ENCODE measurements around the gene COG1.

COG1 gene

DNA sequence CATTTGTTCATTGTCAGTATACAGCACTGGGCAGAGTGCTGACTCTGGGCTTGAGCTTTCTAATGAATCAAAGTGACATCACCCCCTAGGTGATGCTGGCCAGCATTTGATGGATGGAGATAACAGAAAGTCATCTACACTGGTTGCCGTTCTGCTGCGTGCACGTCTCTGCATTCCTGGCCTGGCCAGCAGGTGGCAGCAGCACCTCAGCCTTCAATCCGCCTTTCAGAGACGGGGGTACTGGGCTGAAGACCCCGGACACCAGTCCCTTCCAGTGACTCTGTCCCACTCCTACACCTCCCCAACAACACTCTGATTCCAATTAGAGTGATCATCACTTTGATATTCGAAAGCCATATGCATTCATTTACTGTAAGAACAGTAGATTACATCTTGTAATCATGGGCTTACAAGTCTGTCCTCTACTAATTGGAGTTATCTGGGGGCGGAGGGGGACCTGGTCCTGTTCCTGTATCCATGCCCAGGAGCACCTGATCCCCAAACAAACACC lies 62.9 kb downstream of the COG1 start:
- no peak overlapping the region for H3K4me3 ChIP-seq (replicated peaks in 1 of 2; ENCODE audit: low read depth in 2 of 2, low read length in 2 of 2)
- peak; percentile 35 to 61 for DNase-seq (ENCODE audit: low read depth in 2 of 2)
- TF ChIP-seq CTCF (IDR thresholded peaks at IDR 0.05; ENCODE audit: low read depth, low read length): peak; percentile 99

DNA sequence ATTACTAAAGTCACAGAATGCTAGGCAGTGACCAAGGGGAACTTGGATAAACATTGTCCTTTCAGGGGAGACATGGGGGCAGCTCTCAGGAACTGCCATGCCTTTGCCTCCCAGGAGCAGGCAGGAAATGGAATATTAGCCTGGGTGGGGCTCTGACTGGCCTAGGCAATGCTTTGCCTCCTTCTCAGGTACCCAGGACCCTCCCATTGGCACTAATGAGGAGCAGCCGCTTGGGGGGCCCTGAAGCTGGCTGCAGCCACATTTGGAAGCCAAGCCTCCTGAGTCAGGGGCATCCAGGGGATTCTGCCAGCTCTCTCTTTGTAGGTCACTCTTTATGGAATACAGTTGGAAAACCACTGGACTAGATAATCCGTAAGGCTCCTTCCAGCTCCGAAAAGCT lies 63.4 kb downstream of the COG1 start:
- no peak for TF ChIP-seq CTCF (IDR thresholded peaks at IDR 0.05; ENCODE audit: low read depth, low read length)
- no peak overlapping the region for H3K4me3 ChIP-seq (replicated peaks in 1 of 2; ENCODE audit: low read depth in 2 of 2, low read length in 2 of 2)
- no peak for DNase-seq (ENCODE audit: low read depth in 2 of 2)

DNA sequence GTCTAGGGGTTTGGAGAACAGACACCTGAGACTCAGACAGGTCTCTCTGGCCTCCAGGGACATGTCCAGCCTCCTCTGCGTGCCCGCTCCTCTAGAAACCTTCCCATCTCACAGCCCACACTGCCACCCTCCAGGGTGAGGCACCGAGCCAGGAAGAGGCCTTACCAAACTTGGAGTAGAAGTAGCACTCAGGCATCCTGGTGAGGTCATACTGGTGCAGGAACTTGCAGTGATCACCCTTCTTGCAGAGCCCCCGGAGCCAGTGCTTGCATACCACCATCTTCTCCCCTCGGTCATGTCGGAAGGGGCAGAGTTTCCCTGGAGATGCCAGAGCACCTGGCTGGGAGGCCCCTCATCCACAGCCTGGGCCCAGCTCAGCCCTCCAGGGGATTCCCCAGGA lies 64.7 kb downstream of the COG1 start:
- no peak for TF ChIP-seq CTCF (IDR thresholded peaks at IDR 0.05; ENCODE audit: low read depth, low read length)
- no peak for DNase-seq (ENCODE audit: low read depth in 2 of 2)
- no peak overlapping the region for H3K4me3 ChIP-seq (replicated peaks in 1 of 2; ENCODE audit: low read depth in 2 of 2, low read length in 2 of 2)

Measured in cardiac fibroblast (primary cell).